ENCODE results near the gene GSDME. TPM values are rescaled to one million over a fixed set of nuclear protein-coding genes. Genes with fewer than 3 reads are reported as not detected.
"Not testable (repeated sequence)": the region's sequence is repeated elsewhere in the genome, so short reads cannot be mapped to it uniquely, and the experiment has no call there.

The GSDME gene
- total RNA-seq, 2 experiments from 2014 or later, result 4.7 TPM

GRCh38 chr7:24735594-24735993, 21.7 kb downstream of the GSDME start:
- intact Hi-C loops (cut with micrococcal nuclease); H3K4me1 Mint-ChIP-seq (ENCODE audit: low read depth); DNase-seq; H3K27ac Mint-ChIP-seq; H3K4me3 Mint-ChIP-seq; POLR2A ChIA-PET: not testable (repeated sequence)
- CTCF ChIA-PET, result interaction anchor here (0.8 kb wide), 1 partner anchor 796 kb away, joined by 4 read pairs; no protein-coding TSS in a partner anchor
- Mint-ChIP-seq H3K36me3 (peaks cover 10% of the 10 kb centered on the region), H3K27me3 (peaks cover 18% of the 10 kb centered on the region), H3K9me3 (peaks cover 17% of the 10 kb centered on the region)

GRCh38 chr7:24734306-24734705, 23.0 kb downstream of the GSDME start:
- no peak overlapping the region for H3K27ac Mint-ChIP-seq
- intact Hi-C loops (cut with micrococcal nuclease), result no loop called here
- peaks cover 24% of the 10 kb centered on the region for H3K27me3 Mint-ChIP-seq
- peaks cover 17% of the 10 kb centered on the region for H3K9me3 Mint-ChIP-seq
- peaks cover 6% of the 10 kb centered on the region for H3K4me1 Mint-ChIP-seq (ENCODE audit: low read depth)
- ChIA-PET CTCF (no interaction called here), POLR2A (no interaction called here)
- no peak overlapping the region for H3K4me3 Mint-ChIP-seq
- H3K36me3 Mint-ChIP-seq, result peaks cover 10% of the 10 kb centered on the region
- no peak for DNase-seq

GRCh38 chr7:24733414-24734060, 23.7 kb downstream of the GSDME start:
- Mint-ChIP-seq H3K27me3 (peaks cover 25% of the 10 kb centered on the region), H3K4me3 (no peak overlapping the region), H3K4me1 (ENCODE audit: low read depth) (peaks cover 13% of the 10 kb centered on the region), H3K27ac (no peak overlapping the region), H3K9me3 (peaks cover 11% of the 10 kb centered on the region), H3K36me3 (peaks cover 9% of the 10 kb centered on the region)
- no peak for DNase-seq
- intact Hi-C loops (cut with micrococcal nuclease), result no loop called here
- POLR2A ChIA-PET, result no interaction called here
- CTCF ChIA-PET, result no interaction called here

GRCh38 chr7:24732646-24733413, 24.4 kb downstream of the GSDME start:
- Mint-ChIP-seq H3K36me3 (peaks cover 2% of the 10 kb centered on the region), H3K27ac (no peak overlapping the region), H3K27me3 (peaks cover 25% of the 10 kb centered on the region), H3K4me3 (no peak overlapping the region), H3K4me1 (ENCODE audit: low read depth) (peaks cover 19% of the 10 kb centered on the region), H3K9me3 (peaks cover 4% of the 10 kb centered on the region)
- DNase-seq, result peak; percentile 35
- POLR2A ChIA-PET, result no interaction called here
- intact Hi-C loops (cut with micrococcal nuclease), result no loop called here
- CTCF ChIA-PET, result no interaction called here

- intact Hi-C loops (cut with micrococcal nuclease), result no loop called here
- peaks cover 24% of the 10 kb centered on the region for H3K4me1 Mint-ChIP-seq (ENCODE audit: low read depth)
- H3K4me3 Mint-ChIP-seq, result no peak overlapping the region
- peaks cover 25% of the 10 kb centered on the region for H3K27me3 Mint-ChIP-seq
- no peak for DNase-seq
- no peak overlapping the region for H3K27ac Mint-ChIP-seq
- peaks cover 2% of the 10 kb centered on the region for H3K9me3 Mint-ChIP-seq
- ChIA-PET CTCF (interaction anchor here (1.8 kb wide), 1 partner anchor 81 kb away, joined by 4 read pairs; no protein-coding TSS in a partner anchor), POLR2A (no interaction called here)
- no peaks in the 10 kb centered on the region for H3K36me3 Mint-ChIP-seq
These were observed 26.0 kb downstream of the GSDME start for GRCh38 chr7:24731313-24731712.

GRCh38 chr7:24730018-24730369, 27.3 kb downstream of the GSDME start:
- peaks cover 30% of the 10 kb centered on the region for H3K27me3 Mint-ChIP-seq
- intact Hi-C loops (cut with micrococcal nuclease), result no loop called here
- CTCF ChIA-PET, result interaction anchor here (0.6 to 1.8 kb wide), 2 partner anchors 83 to 867 kb away, joined by 3 to 4 read pairs; no protein-coding TSS in a partner anchor

GRCh38 chr7:24729365-24730017, 27.8 kb downstream of the GSDME start:
- POLR2A ChIA-PET, result no interaction called here
- peaks cover 26% of the 10 kb centered on the region for H3K27me3 Mint-ChIP-seq
- intact Hi-C loops (cut with micrococcal nuclease), result no loop called here
- H3K4me3 Mint-ChIP-seq, result no peak overlapping the region
- H3K4me1 Mint-ChIP-seq (ENCODE audit: low read depth), result peaks cover 24% of the 10 kb centered on the region
- no peaks in the 10 kb centered on the region for H3K9me3 Mint-ChIP-seq
- DNase-seq, result no peak
- no peak overlapping the region for H3K27ac Mint-ChIP-seq
- CTCF ChIA-PET, result interaction anchor here (0.6 to 1.8 kb wide), 2 partner anchors 83 to 866 kb away, joined by 3 to 4 read pairs; no protein-coding TSS in a partner anchor
- no peaks in the 10 kb centered on the region for H3K36me3 Mint-ChIP-seq

More at GRCh38 chr7:24730018-24730369, 27.3 kb downstream of the GSDME start:
- Mint-ChIP-seq H3K4me3 (no peak overlapping the region), H3K27ac (no peak overlapping the region), H3K9me3 (no peaks in the 10 kb centered on the region), H3K4me1 (ENCODE audit: low read depth) (peaks cover 24% of the 10 kb centered on the region), H3K36me3 (no peaks in the 10 kb centered on the region)
- no peak for DNase-seq
- POLR2A ChIA-PET, result no interaction called here

- ChIA-PET CTCF (no interaction called here), POLR2A (no interaction called here)
- no peak overlapping the region for H3K4me3 Mint-ChIP-seq
- intact Hi-C loops (cut with micrococcal nuclease), result no loop called here
- peaks cover 20% of the 10 kb centered on the region for H3K27me3 Mint-ChIP-seq
- peak; percentile 43 for DNase-seq
- no peaks in the 10 kb centered on the region for H3K36me3 Mint-ChIP-seq
- H3K9me3 Mint-ChIP-seq, result no peaks in the 10 kb centered on the region
- H3K27ac Mint-ChIP-seq, result no peak overlapping the region
- peaks cover 24% of the 10 kb centered on the region for H3K4me1 Mint-ChIP-seq (ENCODE audit: low read depth)
These were observed 28.5 kb downstream of the GSDME start for GRCh38 chr7:24728503-24729364.

- Mint-ChIP-seq H3K36me3 (no peaks in the 10 kb centered on the region), H3K4me1 (ENCODE audit: low read depth) (peaks cover 24% of the 10 kb centered on the region), H3K9me3 (no peaks in the 10 kb centered on the region), H3K27me3 (peaks cover 20% of the 10 kb centered on the region), H3K4me3 (no peak overlapping the region), H3K27ac (no peak overlapping the region)
- ChIA-PET POLR2A (no interaction called here), CTCF (no interaction called here)
- DNase-seq, result no peak
- intact Hi-C loops (cut with micrococcal nuclease), result no loop called here
These were observed 29.2 kb downstream of the GSDME start for GRCh38 chr7:24728121-24728500.

GRCh38 chr7:24727154-24728120, 29.8 kb downstream of the GSDME start:
- peaks cover 24% of the 10 kb centered on the region for H3K4me1 Mint-ChIP-seq (ENCODE audit: low read depth)
- POLR2A ChIA-PET, result no interaction called here
- CTCF ChIA-PET, result interaction anchor here (0.6 kb wide), 1 partner anchor 85 kb away, joined by 4 read pairs; no protein-coding TSS in a partner anchor
- DNase-seq, result no peak
- no peak overlapping the region for H3K27ac Mint-ChIP-seq
- no peaks in the 10 kb centered on the region for H3K9me3 Mint-ChIP-seq
- H3K27me3 Mint-ChIP-seq, result peaks cover 20% of the 10 kb centered on the region
- no peak overlapping the region for H3K4me3 Mint-ChIP-seq
- intact Hi-C loops (cut with micrococcal nuclease), result loop anchor here (1.0 kb wide), 1 partner anchor 28 kb away; no protein-coding TSS in a partner anchor
- H3K36me3 Mint-ChIP-seq, result no peaks in the 10 kb centered on the region
